NOMO-1 treated with DMSO at 0.1 percent for 48 hours (cell line): ENCODE results near the gene VSTM2B.
"Not testable (repeated sequence)": the region's sequence is repeated elsewhere in the genome, so short reads cannot be mapped to it uniquely, and the experiment has no call there.

Source experiments
- DNase-seq: peaks from one replicate; lab custom pipeline; 2025; ENCODE audit not compliant: unreplicated experiment; lab: John Stamatoyannopoulos, UW

VSTM2B gene

DNA sequence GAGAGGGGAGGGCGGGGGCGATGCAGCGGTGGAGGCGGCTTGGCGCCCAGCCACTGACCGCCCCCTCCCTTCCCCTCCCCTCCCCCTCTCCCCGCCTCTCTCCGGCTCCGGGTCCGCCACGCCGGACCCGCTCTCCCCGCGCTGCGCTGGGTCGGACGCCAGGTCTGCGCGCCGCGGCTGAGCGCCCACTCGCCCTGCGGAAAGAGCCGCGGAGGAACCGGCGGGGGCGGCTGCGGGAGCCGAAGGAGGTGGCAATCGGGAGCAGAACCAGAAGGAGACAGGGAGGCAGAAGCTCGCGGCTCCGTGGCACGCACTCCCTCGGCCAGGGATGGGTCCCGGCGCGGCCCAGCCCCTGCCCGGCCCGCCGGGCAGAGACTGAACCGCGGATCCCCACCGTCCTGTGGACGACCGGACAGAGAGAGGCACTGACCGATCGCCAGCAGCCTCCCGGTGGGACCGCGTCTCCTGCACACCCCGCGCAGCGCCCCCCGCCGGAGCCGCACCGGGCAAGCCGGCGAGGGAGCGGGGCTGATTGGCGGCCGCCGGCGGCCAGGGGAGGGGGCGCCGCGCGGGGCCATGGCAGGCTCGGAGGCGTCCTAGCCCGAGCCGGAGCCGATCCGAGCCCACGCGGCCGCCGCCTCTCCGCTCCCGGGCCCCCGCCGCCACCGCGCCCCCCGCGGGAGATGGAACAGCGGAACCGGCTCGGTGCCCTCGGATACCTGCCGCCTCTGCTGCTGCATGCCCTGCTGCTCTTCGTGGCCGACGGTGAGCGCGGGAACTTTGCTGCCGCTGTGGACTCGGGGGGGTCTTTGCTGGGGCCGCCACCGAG, at the start of gene VSTM2B:
Gene VSTM2B (plus strand): TSS at position 94 of the 829 bp plus-strand sequence. CDS start 590 bp downstream, at position 684.
- no peak for DNase-seq

DNA sequence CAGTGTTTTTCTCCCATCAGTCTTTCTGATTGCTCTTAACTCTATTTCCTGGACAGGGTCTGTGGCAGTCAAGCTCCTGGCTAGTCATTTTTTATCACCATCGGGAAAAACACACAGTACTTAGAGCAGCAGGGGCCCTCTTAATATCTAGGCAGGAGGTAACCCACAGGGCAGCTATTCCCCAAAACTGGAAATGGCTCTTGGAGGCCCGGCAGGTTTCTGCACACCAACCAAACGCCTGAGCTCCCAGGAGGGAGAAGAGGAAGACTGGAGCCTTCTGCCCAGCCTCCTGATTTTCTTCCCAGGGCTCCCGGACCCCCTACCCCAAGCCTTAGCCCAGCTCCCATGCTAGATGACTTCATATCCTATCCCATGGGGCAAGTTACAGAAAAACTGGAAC, 49.3 kb upstream of the VSTM2B start:
- DNase-seq = no peak

DNA sequence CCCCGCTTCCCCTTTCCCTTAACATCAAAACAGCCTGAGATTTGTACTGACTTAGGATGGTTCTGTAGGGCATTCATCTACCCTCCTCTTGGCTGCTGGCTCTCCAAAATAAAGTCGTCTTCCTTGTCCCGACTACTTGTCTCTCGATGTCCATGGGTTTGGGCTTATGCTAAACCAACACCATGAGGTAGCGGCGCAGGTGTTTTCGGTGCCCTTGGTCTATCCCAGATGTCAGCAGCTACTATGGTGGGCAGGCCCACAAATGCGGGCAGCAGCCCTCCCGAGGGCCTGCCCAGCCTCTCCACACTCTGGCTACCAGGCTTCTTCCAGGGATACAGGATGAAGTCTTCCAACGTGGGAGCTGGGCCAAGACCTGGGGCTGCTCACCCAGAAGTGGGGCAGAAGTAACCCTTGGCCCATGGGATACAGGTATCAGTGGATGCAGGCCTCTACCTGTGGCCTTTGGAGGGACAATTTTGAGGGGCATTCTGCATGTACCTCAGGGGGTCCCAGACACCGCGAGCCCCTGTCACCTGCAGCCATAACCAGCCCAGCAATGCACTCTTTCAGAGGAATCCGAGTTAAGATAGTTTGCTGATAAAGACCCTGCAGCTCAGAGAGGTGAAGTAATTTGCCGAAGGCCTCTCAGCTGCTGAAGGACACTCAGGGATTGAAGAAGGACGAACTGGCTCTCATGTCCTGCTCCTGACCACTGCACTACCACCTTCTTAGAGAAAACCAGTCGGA, 47.8 kb upstream of the VSTM2B start:
- DNase-seq = no peak

DNA sequence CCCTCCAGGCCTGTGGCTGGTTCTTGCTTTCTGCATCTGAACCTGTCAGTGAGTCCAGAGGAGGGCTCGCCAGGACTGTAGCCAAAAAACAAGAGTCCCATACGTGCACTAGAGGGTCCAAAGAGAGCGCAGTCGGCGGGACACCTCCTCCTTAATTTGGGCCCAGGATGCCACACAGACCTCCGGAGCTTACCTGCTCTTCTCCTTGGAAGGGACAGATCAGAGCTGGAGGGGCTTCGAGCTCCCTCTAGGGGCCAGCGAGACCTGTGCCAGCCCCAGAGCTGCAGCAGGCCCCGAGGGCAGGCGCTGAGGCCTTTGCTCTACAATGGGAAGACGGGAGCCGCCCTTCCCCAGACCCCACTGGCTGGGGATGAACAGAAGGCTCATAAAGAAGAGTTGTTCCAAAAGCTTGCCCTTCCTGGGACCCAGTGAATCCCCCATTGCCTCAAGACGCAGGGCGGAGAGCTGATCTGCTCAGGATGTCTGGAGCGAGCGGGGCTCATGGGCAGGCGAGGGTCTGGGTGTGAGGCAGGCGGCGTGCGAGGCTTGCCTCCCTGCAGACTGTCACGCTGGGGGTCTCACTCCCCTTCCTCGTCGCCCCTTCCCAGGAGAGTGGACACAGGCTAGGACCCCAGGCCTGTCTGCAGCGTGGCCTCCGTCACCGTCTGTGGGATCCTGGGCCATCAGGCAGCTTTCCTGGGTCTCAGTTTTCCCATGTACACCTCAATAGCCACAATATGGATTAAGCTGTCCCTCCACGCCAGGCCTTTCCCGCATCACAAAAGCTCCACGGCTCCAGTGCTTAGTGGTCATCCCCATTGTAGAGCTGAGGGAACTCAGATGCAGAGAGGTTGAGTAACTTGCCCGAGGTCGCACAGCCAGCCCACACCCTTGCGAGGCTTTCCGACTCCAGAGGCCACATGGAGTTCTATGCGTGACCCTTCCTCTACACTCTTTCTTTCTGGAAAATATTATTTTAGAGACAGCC, 46.9 kb upstream of the VSTM2B start:
- DNase-seq = no peak

DNA sequence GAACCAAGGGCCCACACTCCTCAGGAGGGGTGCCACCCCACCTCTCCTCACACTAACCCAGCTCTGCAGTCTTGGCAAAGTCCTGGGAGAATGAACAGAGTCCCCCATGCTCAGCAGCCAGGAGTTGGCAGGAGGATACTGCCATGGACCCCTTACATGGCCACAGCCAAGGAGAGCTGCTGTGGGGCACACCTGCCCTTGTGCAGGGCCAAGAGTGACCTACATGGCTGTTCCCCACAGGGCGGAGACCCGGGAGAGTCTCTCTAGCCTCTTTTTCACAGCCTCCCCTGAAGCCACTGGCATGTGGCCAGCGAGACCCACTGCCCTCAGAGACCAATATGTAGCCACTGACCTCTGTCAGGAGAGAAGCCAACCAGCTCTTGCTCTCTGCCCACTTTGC, 45.9 kb upstream of the VSTM2B start:
- DNase-seq = no peak

DNA sequence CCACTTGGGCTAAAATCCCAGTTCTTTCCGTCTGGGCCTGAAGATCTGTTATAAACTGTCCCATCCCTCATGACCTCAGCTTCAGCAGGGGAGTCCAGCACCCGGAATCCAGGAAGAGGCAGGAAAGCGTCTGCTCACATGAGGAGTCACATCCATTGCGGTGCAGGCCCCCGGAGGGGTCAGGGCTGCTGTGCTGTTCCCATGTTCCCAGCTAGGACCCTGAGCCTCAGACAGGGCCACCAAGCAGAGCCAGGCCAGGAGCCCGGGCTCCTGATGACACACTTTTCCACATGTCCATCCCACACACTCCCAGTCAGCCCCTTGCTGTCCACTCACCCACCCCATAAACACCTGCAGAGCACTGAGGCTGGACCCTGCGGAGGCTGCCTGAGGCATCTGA, 45.3 kb upstream of the VSTM2B start:
- no peak for DNase-seq

DNA sequence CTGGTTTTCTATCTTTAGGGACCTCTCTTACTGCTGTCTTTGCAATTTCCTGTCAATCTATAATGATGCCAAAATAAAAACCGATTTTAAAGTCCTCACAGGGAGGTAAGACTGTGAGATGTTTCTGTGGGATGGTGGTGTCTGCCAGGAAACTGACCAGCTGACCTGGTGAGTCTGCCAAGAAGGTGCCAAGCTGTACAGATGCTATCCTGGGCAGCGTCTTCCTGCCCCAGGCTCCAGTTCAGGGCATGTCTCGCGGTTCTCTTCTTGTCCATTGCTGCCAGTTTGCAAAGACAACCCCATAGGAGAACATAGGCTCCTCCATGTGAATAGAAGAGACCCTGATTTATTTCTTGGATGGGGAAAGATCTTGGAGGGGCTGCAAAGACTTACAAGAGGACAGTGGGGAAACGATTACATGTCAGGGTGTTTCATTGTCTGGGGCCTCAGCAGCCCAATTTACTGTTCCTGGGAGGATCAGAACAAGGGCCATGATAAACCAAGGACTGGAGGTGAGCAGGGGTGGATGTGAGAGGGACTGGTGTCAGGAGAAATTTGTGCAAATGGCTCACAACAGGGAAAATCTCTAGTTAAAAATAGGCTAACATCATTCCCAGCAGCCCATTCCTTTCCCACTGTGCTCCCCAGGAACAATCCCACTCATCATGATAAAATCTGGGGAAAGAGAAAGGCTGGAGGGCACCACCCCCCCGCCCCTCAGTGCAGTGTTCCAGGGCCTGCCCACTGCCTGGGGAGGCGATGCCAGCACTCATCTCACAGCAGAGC, 42.7 kb upstream of the VSTM2B start:
- no peak for DNase-seq

DNA sequence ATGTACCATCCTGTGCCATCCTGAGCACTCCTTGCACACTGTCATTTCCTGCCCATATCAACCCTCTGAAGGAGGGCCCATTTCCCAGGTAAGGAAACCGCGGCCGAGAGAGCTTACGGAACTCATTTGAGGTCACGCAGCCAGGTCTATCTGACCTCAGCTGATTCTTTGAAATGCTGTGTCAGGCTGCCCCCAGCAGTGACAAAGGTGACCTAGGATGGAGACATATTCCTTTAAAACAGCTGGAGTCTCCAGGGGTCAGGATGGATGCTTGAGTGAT, 42.2 kb upstream of the VSTM2B start:
- DNase-seq = no peak

DNA sequence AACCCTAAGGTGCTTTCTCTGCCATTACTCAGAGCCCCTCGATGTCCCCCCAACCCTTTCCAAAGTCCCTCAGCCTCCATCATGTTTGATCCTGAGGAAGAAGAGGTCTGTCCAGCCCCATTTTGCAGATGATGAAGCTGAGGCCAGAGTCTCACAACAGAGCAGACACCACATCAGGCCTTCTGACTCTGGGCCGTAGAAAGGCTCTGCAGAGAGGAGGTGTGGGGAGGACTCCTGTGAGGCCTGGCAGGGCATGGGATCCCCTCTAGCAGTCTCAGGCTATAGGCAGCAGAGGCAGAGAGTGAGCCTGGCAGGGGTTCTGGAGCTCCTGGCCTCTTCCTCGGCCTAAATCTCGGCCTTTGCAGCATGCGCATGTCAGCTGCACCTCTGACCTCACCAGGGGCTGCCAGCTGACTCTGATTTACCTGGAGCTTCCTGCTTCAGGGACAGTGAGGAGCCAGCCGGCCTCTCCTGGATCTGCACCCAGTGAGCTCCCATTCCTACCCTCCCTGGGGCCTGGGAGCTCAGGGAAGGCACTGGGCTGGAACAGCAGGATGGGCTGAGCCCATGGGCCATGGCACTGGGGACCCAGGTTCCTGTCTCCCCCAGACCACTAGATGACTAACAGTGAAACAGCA, 41.7 kb upstream of the VSTM2B start:
- DNase-seq = no peak

DNA sequence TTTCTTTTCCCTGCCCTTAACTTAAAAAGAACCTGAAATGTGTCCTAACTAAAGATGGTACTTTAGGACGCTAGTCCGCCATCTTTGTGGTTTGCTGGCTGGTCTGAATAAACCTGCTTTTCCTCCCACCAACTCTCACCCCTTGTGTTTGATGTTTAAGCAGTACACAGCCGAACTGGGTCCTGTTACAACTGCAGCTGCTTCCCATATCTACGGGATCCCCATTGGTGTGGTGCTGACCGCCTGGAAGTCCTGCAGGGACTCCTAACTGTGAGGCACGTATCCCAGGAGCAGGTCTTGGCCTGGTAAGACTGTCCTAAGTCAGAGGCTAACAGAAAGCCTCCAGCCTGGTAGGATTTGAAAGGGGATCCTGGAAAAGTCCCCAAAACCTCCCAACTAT, 40.9 kb upstream of the VSTM2B start:
- DNase-seq = no peak

DNA sequence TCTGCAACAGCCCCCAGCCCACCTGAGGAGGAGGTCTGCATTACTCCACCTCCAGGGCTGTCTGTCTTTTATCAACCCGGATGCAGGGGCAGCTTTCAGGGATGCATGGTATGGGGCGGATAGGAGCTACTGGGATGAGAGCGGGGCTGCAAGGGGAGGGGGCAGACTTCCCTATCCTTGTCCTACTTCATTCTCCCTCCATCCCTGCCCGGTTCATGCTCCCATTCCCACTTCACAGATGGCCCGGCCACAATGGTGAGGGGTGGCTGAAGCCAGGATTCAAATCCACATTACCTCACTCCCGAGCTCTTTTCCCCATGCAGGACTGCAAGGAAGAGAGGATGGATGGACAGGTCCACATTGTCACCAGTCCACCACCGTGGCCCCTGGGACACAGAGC, 40.5 kb upstream of the VSTM2B start:
- no peak for DNase-seq

DNA sequence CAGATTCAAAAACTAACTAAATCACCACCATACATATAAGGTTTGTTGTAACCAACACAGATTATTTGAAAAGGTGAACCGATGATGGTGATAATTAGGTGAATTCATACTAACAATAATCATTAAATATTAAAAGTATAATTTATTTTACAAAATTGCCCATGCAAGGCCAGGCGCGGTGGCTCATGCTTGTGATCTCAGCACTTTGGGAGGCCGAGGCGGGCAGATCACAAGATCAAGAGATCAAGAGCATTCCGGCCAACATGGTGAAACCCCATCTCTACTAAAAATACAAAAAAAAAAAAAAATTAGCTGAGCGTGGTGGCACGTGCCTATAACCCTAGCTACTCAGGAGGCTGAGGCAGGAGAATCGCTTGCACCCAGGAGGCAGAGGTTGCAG, 38.8 kb upstream of the VSTM2B start:
- DNase-seq = not testable (repeated sequence)

DNA sequence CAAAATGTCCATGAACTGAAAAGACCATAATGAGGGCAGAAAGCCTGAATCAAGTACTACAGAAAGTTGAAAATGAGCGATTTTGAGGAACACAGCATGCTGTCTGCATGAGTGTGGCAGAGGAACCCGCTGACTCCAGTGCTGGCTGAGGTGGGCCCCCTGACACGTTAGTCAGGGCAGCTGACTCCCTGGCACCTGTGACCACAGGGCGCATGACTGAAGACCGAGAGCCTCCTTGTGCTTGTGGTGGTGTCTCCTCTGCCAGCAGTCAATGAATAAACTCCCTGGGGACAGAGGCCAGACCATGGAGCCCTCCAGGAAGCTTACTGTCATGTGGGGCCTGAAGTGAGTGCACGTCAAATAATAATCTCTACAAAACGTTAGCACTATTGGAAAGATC, 38.4 kb upstream of the VSTM2B start:
- no peak for DNase-seq

DNA sequence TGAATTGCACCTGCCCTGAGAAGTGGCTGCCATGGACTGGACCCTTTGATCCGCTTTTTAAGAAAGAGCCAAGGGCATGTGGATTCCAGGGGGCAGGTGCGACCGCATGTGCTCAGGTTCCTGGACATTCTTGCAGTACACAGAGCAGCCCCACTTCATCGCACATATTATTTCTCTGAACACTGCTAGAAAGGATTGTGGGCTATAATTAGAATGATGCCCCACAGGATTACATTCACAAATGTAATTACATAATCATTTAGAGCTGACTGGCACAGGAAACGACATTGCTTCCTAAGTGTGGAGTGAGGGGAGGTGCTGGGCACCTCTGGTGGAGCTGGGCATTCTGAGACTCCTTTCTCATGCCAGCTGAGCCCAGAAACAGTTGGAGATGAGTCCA, 37.5 kb upstream of the VSTM2B start:
- DNase-seq = no peak

DNA sequence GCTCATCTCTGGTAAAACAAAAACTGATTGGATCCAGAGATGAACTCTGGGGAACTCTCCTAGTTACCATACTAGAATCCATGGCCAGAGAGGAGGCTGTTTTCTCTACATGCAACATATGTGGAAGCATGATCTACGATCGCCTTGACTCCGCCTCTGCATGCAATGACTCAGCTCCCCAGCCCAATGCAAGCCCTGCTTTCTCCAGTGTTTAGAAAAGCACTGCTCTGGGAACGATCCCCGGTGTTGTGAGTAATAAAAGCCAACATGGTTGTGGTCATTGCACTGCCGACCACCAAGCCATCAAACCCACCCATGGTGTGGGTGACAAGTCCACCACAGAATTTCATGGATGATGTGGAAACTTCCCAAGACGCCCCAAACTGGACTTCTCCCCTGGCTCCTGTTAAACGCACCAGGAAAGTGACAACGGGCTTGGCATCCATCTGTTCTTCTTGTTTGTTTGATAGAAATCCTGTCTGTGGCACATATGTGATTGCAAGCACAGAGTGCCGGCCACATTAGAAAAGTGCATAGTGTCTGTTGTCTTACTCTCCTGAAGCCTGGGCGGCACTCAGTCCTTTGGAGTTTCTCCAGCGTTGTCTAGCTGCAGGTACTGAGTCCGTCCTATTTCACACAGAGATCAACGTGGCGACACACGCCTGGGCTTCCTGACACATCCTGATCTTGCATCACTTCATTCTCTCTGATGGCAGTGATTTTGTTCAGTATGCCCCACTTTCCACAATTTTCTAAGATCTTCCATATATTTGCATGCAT, 36.4 kb upstream of the VSTM2B start:
- DNase-seq = no peak

DNA sequence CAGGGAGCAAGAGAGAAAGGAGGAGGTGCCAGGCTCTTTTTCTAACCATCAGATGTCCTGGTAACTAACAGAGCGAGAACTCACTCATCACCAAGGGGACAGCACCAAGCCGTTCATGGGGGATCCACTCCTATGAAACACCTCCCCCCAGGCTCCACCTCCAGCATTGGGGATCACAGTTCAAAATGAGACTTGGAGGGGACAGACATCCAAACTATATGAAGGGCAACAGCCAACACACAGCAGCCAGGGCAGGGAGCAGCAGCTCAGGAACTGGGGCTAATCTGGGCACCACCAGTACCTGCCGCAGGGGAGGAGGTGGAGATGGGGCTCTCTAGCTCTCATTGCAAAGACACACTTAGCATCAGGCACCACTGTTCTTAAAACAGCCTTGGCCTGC, 34.3 kb upstream of the VSTM2B start:
- no peak for DNase-seq

DNA sequence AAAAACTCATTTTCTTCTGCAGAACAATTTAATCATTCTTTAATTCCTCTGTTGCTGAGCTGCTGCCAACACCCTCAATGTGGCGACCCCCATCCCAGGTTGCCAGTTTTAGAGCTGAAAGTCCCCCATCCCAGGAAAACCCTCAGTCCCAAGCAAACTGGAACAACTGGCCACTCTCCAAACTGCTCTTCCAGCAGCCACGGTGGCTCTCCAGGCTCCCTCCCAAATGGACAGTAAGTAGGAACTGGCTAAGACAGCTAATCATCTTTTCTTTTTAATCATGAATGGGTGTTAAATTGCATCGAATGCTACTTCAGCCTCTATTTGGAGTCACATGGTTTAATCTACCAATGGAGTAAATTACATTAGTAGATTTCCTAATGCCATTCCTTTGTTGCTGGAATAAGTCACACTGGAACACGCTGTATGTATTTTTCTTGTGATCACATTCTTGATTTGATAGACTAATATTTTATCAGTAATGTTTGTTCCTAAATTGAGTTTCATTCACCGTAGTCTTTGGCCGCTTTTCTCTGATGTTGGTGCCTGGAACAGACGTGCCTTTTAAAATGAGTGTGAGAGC, 33.7 kb upstream of the VSTM2B start:
- DNase-seq = no peak

DNA sequence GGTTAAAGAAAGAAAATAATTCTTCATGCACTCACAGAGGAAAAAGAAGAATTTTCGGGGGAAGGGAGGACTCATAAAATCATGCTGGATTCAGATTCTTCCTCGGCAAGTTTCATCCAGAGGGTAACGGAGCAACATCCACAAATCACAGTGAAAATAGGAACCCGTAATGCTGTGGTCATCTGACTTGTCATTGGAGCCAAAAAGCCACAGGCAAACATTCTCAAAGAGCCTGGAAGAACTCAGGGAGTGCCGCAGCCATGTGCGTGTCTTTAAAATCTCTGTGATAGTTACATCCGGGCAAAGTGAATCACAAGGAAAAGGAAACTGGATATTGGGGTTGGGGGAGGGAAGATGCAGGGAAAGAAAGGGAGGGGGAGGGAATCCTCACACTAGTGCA, 33.0 kb upstream of the VSTM2B start:
- no peak for DNase-seq

DNA sequence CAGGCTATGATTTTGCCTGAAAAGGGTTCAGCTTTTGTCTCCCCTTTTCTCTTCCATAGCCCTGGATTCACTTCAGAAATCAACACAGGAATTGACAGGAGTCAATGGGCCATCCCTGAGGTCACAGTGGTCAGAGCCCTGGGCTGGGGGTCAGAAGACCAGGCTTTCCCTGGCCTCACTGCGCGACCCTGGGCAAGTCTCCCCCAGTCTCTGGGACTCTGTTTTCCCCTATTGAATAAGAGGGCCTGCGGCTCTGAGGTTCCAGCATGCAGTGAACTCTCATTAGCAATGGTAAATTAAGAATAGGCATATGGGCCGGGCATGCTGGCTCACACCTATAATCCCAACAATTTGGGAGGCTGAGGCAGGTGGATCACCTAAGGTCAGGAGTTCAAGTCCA, 30.7 kb upstream of the VSTM2B start:
- no peak for DNase-seq
